Right kidney (tissue), 1 donor: Measurements from ENCODE around the gene BMPR1A.
"Not testable (repeated sequence)": the region's sequence is repeated elsewhere in the genome, so short reads cannot be mapped to it uniquely, and the experiment has no call there.

ENCODE experiments used
- DNase-seq: peaks from one replicate; pipeline ENCODE4 v3.0.0-alpha.2; 2016

BMPR1A gene

GRCh38 chr10:86728056-86728455 lies 28.4 kb upstream of the BMPR1A start:
- DNase-seq = no peak

GRCh38 chr10:86729677-86730076 lies 26.7 kb upstream of the BMPR1A start:
- DNase-seq = no peak

- no peak for DNase-seq
These were observed 26.2 kb upstream of the BMPR1A start for GRCh38 chr10:86730227-86730626.

GRCh38 chr10:86732771-86733170 lies 23.6 kb upstream of the BMPR1A start:
- DNase-seq = no peak

GRCh38 chr10:86733260-86733671 lies 23.2 kb upstream of the BMPR1A start:
- DNase-seq = no peak

- DNase-seq = no peak
These were observed 22.0 kb upstream of the BMPR1A start for GRCh38 chr10:86734207-86734988.

GRCh38 chr10:86735278-86735677 lies 21.1 kb upstream of the BMPR1A start:
- not testable (repeated sequence) for DNase-seq

GRCh38 chr10:86742230-86742629 lies 14.2 kb upstream of the BMPR1A start:
- DNase-seq = no peak

GRCh38 chr10:86744067-86744725 lies 12.2 kb upstream of the BMPR1A start:
- no peak for DNase-seq

GRCh38 chr10:86747796-86748581 lies 8.4 kb upstream of the BMPR1A start:
- DNase-seq = no peak

- no peak for DNase-seq
These were observed 6.6 kb upstream of the BMPR1A start for GRCh38 chr10:86749854-86750253.

GRCh38 chr10:86751477-86751876 lies 4.9 kb upstream of the BMPR1A start:
- DNase-seq = no peak

GRCh38 chr10:86752311-86752710 lies 4.1 kb upstream of the BMPR1A start:
- DNase-seq = peak; percentile 26

GRCh38 chr10:86753051-86753450 lies 3.4 kb upstream of the BMPR1A start:
- no peak for DNase-seq

- no peak for DNase-seq
These were observed 2.6 kb upstream of the BMPR1A start for GRCh38 chr10:86753638-86754434.

- DNase-seq = no peak
These were observed 1.0 kb upstream of the BMPR1A start for GRCh38 chr10:86755454-86755739.

GRCh38 chr10:86755740-86756510 lies 494 bp upstream of the BMPR1A start:
- DNase-seq = peak; percentile 98

- peak; percentile 90 for DNase-seq
These were observed 924 bp downstream of the BMPR1A start for GRCh38 chr10:86757113-86757972.

GRCh38 chr10:86758189-86759072 lies 2.0 kb downstream of the BMPR1A start:
- peak; percentile 22 for DNase-seq
